CD4-positive, CD25-positive, alpha-beta regulatory T cell (primary cell): ENCODE data around the gene ZBTB16. TPM values are rescaled to one million over a fixed set of nuclear protein-coding genes. Genes with fewer than 3 reads are reported as not detected.

ENCODE experiments used
- ATAC-seq, 2 donors: fragments of 150-1000 bp; cut with Tn5 transposase; one replicate each; pipeline ENCODE4 v1.10.0; 2021; ENCODE audit warnings: low read depth in 2 of 2, moderate number of reproducible peaks in 2 of 2, moderate library complexity in 1 of 2
- DNase-seq, 3 donors: peaks; one replicate each; pipeline versions ENCODE4 v3.0.0 to v3.0.0-alpha.2; 2012 to 2022; ENCODE audit warnings: mixed read lengths in 1 of 3
- H3K27ac ChIP-seq: one replicate; pipeline ENCODE4 v1.7.0; 2013; ENCODE audit warnings: mild to moderate bottlenecking, low read length; ENCODE audit not compliant: insufficient read depth, poor library complexity, severe bottlenecking
- H3K27me3 ChIP-seq: one replicate; pipeline ENCODE4 v1.7.0; 2013; ENCODE audit warnings: low read length; ENCODE audit not compliant: control insufficient read depth, insufficient read depth
- H3K36me3 ChIP-seq: one replicate; pipeline ENCODE4 v1.7.0; 2013; ENCODE audit warnings: mild to moderate bottlenecking, low read length, moderate library complexity; ENCODE audit not compliant: control insufficient read depth, insufficient read depth
- H3K4me1 ChIP-seq: 2 replicates; pipeline ENCODE4 v1.7.0; 2013; ENCODE audit warnings: mild to moderate bottlenecking, low read length; ENCODE audit not compliant: insufficient read depth, control insufficient read depth, poor library complexity, severe bottlenecking
- H3K4me3 ChIP-seq: one replicate; pipeline ENCODE4 v1.7.0; 2013; ENCODE audit warnings: low read depth, mild to moderate bottlenecking, low read length, moderate library complexity
- H3K9me3 ChIP-seq, 2 experiments: 1 replicate in 1 of 2; 2 replicates in 1 of 2; pipeline ENCODE4 v1.7.0; 2013; ENCODE audit warnings: low read length in 2 of 2, mild to moderate bottlenecking in 1 of 2, moderate library complexity in 1 of 2; ENCODE audit not compliant: control insufficient read depth in 2 of 2
- H3K27ac Mint-ChIP-seq, 3 donors: one replicate each; pipeline ENCODE4 v1.8.0; 2020 to 2022; ENCODE audit warnings: mild to moderate bottlenecking in 3 of 3, mixed read lengths in 3 of 3, moderate library complexity in 2 of 3
- H3K27me3 Mint-ChIP-seq: one replicate; pipeline ENCODE4 v1.8.0; 2022; ENCODE audit warnings: mild to moderate bottlenecking, mixed read lengths
- H3K36me3 Mint-ChIP-seq: one replicate; pipeline ENCODE4 v1.8.0; 2020; ENCODE audit warnings: mixed read lengths
- H3K4me1 Mint-ChIP-seq, 4 donors: one replicate each; pipeline ENCODE4 v1.8.0; 2020 to 2022; ENCODE audit warnings: mixed read lengths in 4 of 4, mild to moderate bottlenecking in 1 of 4
- H3K4me3 Mint-ChIP-seq, 4 donors: one replicate each; pipeline ENCODE4 v1.8.0; 2020 to 2022; ENCODE audit warnings: mild to moderate bottlenecking in 4 of 4, mixed read lengths in 4 of 4, moderate library complexity in 3 of 4
- H3K9me3 Mint-ChIP-seq, 7 donors: one replicate each; pipeline ENCODE4 v1.8.0; 2020 to 2022; ENCODE audit warnings: mixed read lengths in 7 of 7, mild to moderate bottlenecking in 3 of 7, moderate library complexity in 2 of 7
- polyA plus RNA-seq, 4 donors: library from polyadenylated mRNA; unstranded; fragments of 300-500 nt; fragmentation: Illumina TruSeq; gene quantifications; one replicate each; pipeline ENCODE4 v1.2.3, GENCODE V29; 2021
- total RNA-seq: library from RNA; stranded (reverse); gene quantifications from one replicate; pipeline ENCODE4 v1.2.3, GENCODE V29; 2022

Gene ZBTB16
- total and polyA plus RNA-seq, 5 donors from 2014 or later, result 2.9 to 28.1 (median 8.5) TPM

- Histone ChIP-seq H3K27ac (no peak overlapping the region), H3K36me3 (no peaks in the 10 kb centered on the region), H3K4me3 (no peak overlapping the region), H3K27me3 (peaks cover 1% of the 10 kb centered on the region), H3K9me3 (no peaks in the 10 kb centered on the region), H3K4me1 (no peaks in the 10 kb centered on the region)
- peak overlapping the region in 1 of 3 donors; percentile 16 for H3K27ac Mint-ChIP-seq
- ATAC-seq (no peak), DNase-seq (no peak)
- peaks cover 0 to 14% (median under 1%) of the 10 kb centered on the region in 4 donors for H3K4me1 Mint-ChIP-seq
- H3K36me3 Mint-ChIP-seq, result peaks cover 4% of the 10 kb centered on the region
- H3K9me3 Mint-ChIP-seq, result no peaks in the 10 kb centered on the region
- peaks cover 4% of the 10 kb centered on the region for H3K27me3 Mint-ChIP-seq
- no peak overlapping the region for H3K4me3 Mint-ChIP-seq
Observed at GRCh38 chr11:114092953-114093352, 33.4 kb downstream of the ZBTB16 start.

GRCh38 chr11:114094516-114094915 is 35.0 kb downstream of the ZBTB16 start:
- Mint-ChIP-seq H3K9me3 (no peaks in the 10 kb centered on the region), H3K27ac (no peak overlapping the region), H3K36me3 (peaks cover 4% of the 10 kb centered on the region), H3K4me3 (no peak overlapping the region), H3K27me3 (peaks cover 8% of the 10 kb centered on the region), H3K4me1 (peaks cover 0 to 16% (median 2%) of the 10 kb centered on the region in 4 donors)
- Histone ChIP-seq H3K9me3 (no peaks in the 10 kb centered on the region), H3K4me3 (no peak overlapping the region), H3K36me3 (no peaks in the 10 kb centered on the region), H3K27ac (no peak overlapping the region), H3K27me3 (peaks cover 1% of the 10 kb centered on the region), H3K4me1 (no peaks in the 10 kb centered on the region)
- DNase-seq, result no peak
- no peak for ATAC-seq

- H3K4me1 Mint-ChIP-seq, result peaks cover 0 to 17% (median 3%) of the 10 kb centered on the region in 4 donors
- no peak overlapping the region for H3K4me3 Mint-ChIP-seq
- DNase-seq, result no peak
- ATAC-seq, result no peak
- no peaks in the 10 kb centered on the region for H3K36me3 ChIP-seq
- no peaks in the 10 kb centered on the region for H3K9me3 ChIP-seq
- H3K27me3 Mint-ChIP-seq, result peaks cover 16% of the 10 kb centered on the region
- no peaks in the 10 kb centered on the region for H3K36me3 Mint-ChIP-seq
- no peaks in the 10 kb centered on the region for H3K9me3 Mint-ChIP-seq
- H3K4me1 ChIP-seq, result no peaks in the 10 kb centered on the region
- H3K27ac Mint-ChIP-seq, result no peak overlapping the region
- H3K27ac ChIP-seq, result no peak overlapping the region
- H3K27me3 ChIP-seq, result peaks cover 1% of the 10 kb centered on the region
- H3K4me3 ChIP-seq, result no peak overlapping the region
Observed at GRCh38 chr11:114095899-114096298, 36.4 kb downstream of the ZBTB16 start.

- Histone ChIP-seq H3K36me3 (no peaks in the 10 kb centered on the region), H3K4me3 (no peak overlapping the region), H3K27me3 (peaks cover 1% of the 10 kb centered on the region), H3K4me1 (peaks cover under 1% of the 10 kb centered on the region), H3K9me3 (no peaks in the 10 kb centered on the region), H3K27ac (no peak overlapping the region)
- ATAC-seq (no peak), DNase-seq (no peak)
- H3K36me3 Mint-ChIP-seq, result no peaks in the 10 kb centered on the region
- H3K4me3 Mint-ChIP-seq, result no peak overlapping the region
- peaks cover 16% of the 10 kb centered on the region for H3K27me3 Mint-ChIP-seq
- no peaks in the 10 kb centered on the region for H3K9me3 Mint-ChIP-seq
- H3K4me1 Mint-ChIP-seq, result peaks cover 0 to 16% (median 7%) of the 10 kb centered on the region in 4 donors
- no peak overlapping the region for H3K27ac Mint-ChIP-seq
Observed at GRCh38 chr11:114097832-114098231, 38.3 kb downstream of the ZBTB16 start.

- Mint-ChIP-seq H3K9me3 (no peaks in the 10 kb centered on the region), H3K27me3 (peaks cover 16% of the 10 kb centered on the region), H3K4me1 (peaks cover 5 to 26% (median 14%) of the 10 kb centered on the region in 4 donors), H3K36me3 (no peaks in the 10 kb centered on the region), H3K4me3 (no peak overlapping the region), H3K27ac (no peak overlapping the region)
- H3K4me1 ChIP-seq, result peaks cover 11% of the 10 kb centered on the region
- H3K4me3 ChIP-seq, result no peak overlapping the region
- H3K9me3 ChIP-seq, result no peaks in the 10 kb centered on the region
- ATAC-seq (no peak), DNase-seq (no peak)
- H3K36me3 ChIP-seq, result no peaks in the 10 kb centered on the region
- peaks cover 1% of the 10 kb centered on the region for H3K27me3 ChIP-seq
- H3K27ac ChIP-seq, result no peak overlapping the region
Observed at GRCh38 chr11:114098927-114099326, 39.4 kb downstream of the ZBTB16 start.

- ATAC-seq (no peak), DNase-seq (no peak)
- Mint-ChIP-seq H3K36me3 (no peaks in the 10 kb centered on the region), H3K4me3 (no peak overlapping the region), H3K27ac (peak overlapping the region in 2 of 3 donors; percentile 10 to 68), H3K27me3 (peaks cover 16% of the 10 kb centered on the region), H3K4me1 (peaks cover 9 to 33% (median 17%) of the 10 kb centered on the region in 4 donors), H3K9me3 (no peaks in the 10 kb centered on the region)
- Histone ChIP-seq H3K4me3 (no peak overlapping the region), H3K27ac (no peak overlapping the region), H3K9me3 (no peaks in the 10 kb centered on the region), H3K36me3 (no peaks in the 10 kb centered on the region), H3K4me1 (peaks cover 18% of the 10 kb centered on the region), H3K27me3 (peaks cover 1% of the 10 kb centered on the region)
Observed at GRCh38 chr11:114099392-114100178, 40.1 kb downstream of the ZBTB16 start.

- peak overlapping the region in 2 of 4 donors; percentile 42 to 75 for H3K4me3 Mint-ChIP-seq
- H3K4me3 ChIP-seq, result no peak overlapping the region
- ATAC-seq, result peak in 1 of 2 donors; percentile 47
- no peak overlapping the region for H3K27ac ChIP-seq
- H3K4me1 Mint-ChIP-seq, result peaks cover 9 to 33% (median 19%) of the 10 kb centered on the region in 4 donors
- peak overlapping the region; percentile 26 to 80 (median 53) for H3K27ac Mint-ChIP-seq
- DNase-seq, result peak in 1 of 3 donors; percentile 16
- H3K36me3 ChIP-seq, result no peaks in the 10 kb centered on the region
- peaks cover 18% of the 10 kb centered on the region for H3K4me1 ChIP-seq
- no peaks in the 10 kb centered on the region for H3K9me3 Mint-ChIP-seq
- no peaks in the 10 kb centered on the region for H3K9me3 ChIP-seq
- no peaks in the 10 kb centered on the region for H3K36me3 Mint-ChIP-seq
- H3K27me3 Mint-ChIP-seq, result peaks cover 11% of the 10 kb centered on the region
- H3K27me3 ChIP-seq, result no peaks in the 10 kb centered on the region
Observed at GRCh38 chr11:114102993-114103896, 43.7 kb downstream of the ZBTB16 start.
